ENCODE results near the gene TTR.

TTR gene

DNA sequence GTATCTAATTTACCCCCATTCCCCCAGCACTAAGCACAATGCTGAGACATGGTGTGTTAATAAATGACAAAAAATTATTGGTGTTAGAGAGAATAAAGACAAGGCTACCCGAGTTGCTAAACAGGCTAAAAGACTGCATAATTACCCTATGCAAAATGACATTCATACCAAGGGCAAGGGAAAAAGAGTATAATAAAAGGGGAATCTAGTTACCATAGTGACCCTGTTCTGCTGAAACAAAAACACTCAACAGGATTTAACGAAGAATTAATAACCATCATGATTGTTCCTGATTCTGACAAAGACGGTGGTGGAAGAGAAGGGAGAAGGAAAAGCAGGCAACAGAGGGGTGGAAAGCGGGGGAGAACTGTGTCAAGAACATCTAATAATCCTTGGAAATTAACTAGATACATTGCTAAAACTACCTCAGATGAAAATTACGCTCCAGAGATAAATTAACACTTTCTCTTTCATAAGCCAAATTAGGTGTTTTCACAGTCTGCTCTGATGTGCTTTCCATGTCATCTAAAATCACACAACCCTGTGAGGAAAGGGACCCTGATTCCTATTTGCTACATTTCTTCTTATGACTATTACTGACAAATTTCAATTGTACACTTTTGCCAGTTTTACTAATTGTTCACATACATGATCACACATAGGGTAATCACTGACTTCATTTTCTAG, 25.5 kb downstream of the TTR start:
- DNase-seq: no peak

DNA sequence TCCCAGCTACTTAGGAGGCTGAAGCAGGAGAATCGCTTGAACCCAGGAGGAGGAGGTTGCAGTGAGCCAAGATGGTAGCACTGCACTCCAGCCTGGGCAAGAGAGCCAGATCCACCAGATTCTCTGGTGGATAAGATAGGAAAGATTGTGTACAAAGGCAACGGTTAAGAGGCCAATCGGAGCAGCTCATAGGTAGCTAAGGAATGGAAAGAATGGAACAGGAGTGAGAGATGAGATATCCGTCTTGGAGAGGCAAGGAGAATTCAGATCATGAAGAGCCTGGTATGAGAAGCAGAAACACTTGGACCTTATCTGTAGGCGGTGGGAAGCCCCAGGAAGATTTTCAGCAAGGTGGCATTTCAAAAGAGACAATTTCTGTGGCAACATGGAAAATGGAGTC, 27.1 kb downstream of the TTR start:
- no peak for DNase-seq

DNA sequence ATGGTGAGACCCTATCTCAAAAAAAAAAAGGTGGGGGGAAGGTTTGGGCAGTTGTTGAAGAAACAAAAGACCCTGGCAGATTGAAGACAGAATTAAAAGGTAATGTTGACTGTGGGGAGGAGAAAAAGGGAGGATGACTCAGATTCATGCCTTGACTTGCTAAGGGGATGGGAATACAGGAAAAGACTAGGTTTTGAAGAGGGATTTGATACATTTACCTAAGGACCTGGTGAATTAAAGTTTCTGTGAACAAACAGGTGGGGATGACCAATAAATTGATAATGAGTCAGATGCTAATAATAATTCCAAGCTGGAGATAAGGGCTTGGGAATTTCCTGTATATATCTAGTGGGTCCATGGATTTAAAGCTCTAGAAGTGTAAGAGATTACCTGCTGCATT, 27.6 kb downstream of the TTR start:
- DNase-seq: no peak

DNA sequence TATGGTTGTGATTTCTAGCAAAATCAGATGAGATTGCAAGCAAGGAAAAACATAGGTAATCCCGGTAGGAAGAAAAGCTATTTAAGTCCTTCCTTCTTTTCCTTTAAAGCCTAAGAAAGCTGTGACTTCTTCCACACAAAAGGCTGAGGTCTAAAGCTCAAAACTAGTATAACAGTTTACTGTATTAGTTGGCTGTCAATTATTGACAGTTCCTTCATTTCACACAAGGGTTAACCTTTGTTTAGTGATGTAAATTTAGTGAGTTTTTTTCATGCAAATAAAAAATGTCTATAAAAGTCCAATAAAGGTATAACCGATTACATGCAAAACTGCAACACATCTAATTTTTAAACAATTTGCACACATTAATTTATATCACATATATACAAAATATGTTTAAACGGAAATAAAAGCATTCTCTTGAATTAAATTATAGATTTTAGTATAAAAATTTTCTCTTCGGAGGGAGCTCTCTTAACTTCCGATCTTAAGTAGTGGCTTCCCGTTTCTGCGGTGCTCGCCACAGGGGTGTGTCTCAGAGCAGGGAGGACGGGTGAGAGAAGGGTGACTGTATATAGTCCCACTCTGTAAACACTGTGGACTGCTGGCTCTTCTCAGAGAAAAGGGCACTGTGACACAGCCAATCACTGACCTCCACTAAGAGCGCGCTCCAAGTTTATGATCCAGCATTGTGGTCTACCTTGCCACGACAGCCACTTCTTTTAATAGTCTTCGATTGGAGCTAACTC, 33.4 kb downstream of the TTR start:
- no peak for DNase-seq

DNA sequence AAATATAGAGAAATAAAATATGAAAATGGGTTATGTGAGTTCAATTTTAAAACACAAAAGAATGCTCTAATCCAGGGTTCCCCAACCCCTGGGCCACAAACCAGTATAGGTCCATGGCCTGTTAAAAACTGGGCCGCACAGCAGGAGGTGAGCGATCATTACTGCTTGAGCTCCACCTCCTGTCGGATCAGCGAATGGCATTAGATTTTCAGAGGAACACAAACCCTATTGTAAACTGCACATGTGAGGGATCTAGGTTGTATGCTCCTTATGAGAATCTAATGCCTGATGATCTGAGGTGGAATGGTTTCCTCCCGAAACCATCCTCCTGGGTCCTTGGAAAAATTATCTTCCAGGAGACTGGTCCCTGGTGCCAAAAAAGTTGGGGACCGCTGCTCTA, 34.7 kb downstream of the TTR start:
- DNase-seq: no peak

DNA sequence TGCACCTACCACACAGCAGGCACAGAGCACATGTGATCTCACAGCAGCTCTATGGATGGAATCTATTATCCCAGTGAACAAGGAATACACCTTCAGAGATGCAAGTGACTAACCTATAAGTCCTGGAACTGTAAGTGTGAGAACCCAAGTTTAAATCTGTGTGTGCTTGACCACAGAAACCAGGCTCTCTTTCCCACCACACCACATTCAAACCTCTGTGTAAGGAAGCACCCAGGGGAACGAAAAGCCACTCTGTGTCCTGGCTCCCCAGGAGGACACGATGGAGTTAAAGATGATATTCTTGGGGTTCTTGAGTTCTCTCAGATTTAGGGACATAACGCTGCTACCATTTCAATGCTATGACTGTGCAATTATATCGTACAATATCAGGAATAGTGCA, 38.9 kb downstream of the TTR start:
- DNase-seq: no peak

DNA sequence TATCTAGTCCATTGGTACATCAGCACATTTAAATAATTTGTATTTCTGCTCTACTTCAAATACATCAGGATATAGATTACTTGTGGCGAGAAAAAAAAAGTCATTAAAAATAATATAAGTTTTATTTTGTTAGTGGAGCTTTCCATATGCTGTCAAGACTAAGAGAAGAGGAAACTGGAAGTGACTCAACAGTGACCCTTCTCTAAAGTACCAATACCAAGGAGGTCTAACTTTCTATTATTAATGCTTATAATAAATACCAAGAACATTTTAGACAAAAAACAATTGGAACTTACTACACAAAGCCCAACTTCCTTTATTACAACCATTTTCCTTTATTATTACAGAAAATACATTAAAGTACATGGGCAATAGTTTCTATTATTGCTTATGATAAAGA, 39.8 kb downstream of the TTR start:
- no peak for DNase-seq

DNA sequence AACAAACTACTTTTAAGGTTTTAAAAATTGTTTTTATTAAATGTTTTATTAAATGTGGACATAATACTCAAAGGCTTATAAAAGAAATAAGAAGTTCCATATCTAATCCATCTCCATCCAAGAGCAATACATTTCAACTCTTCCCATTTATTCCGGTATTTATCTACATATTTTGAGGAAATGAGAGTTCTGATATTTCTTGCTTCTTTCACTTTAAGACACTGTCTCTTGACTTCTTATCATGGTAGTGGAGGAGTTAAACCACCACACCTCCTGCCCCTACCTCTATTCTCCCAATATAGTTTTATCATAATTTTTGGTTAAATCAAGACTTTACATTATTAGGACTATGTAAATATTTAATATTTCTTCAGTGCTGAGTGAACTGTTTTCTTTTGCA, 40.7 kb downstream of the TTR start:
- DNase-seq: no peak

DNA sequence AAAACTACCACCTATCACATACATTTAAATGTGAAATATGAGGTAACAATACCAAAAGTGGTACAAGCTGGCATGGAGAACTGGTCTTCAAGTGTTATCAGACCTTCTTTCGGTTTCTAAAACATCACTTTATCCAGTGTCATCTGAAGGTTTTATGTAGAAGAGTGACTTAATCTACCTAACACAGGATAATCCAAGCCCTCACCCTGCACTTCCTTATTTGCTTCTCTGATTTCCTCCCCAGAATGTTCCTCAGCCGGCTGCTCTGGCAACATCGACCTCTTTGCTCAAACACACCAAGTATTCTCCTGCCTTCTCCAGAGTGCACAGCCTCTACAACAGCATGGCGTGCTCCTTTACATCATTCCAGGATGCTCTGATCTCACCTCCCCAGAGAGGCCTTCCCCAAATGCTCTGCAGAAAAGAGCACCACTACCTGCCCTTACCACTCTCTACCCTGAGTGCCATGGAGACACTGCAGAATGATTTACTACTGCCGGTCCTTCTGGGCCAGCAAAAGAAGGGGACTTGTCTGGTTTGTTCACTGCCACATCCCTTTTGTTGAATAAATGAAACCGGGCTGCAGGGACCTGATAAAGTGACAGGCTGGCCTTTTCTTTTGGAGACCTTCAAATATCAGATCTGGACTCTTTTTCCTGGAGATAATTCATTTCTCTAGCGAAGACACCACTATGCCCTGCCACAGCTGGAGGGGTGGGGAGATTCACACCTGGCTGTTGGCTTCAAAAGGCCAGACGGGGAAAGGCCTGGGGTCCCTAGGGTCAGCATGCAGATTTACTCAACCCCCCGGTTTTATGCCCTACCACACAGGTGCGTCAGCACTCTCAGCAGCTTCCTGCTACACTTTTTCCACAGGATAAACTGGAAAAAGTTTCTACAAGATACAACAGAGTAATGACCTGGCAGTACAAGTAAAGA, 42.0 kb downstream of the TTR start:
- no peak for DNase-seq

DNA sequence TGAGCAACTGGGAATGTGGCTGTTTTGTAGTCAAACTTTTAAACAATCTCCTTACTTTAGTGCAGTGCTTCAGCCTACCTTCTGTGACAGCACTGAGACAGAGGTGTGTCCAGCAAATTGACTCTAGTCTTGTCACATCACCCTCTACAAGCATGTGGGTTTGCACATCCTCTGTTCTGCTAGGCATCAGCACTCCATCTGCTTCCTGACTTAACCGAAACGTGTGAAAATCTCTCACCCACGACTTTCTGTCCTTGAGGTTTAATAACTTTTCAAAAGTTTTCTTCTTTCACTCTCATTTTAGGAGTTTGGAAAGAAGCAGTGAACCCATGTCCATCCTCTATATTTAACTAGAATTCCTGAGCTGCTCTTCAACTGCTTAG, 42.6 kb downstream of the TTR start:
- no peak for DNase-seq

DNA sequence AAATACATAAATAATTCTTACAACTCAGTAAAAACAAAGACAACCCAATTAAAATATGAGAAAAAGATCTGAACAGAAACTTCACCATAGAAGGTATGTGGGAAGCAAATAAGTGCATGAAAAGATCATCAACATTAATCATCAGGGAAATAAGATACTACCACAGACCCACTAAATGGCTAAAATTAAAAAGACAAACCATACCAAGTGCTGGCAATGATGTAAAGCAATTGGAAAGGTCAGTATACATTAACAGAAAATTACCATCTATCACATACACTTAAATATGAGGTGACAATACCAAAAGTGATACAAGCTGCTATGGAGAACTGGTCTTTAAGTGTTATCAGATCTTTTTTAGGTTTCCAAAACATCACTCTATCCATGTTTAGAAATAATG, 44.7 kb downstream of the TTR start:
- no peak for DNase-seq

DNA sequence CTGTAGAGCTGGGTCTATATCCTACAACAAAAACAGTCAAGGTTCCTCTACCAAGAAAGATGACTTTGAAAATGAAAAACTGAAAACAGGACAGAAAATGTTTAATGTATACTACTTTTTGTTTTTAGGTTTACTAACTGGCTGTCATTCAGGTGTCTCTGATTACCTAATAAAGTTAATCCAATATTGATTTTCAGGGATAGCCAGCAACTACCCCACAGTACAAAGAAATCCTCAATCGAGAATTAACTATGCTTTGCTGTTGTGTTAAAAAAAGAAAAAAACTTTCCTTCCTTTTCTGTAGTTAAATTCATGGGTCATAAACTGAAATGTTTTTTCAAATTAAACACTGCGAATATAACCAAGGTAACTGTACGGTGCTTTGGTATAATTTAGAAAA, 45.8 kb downstream of the TTR start:
- DNase-seq: no peak

DNA sequence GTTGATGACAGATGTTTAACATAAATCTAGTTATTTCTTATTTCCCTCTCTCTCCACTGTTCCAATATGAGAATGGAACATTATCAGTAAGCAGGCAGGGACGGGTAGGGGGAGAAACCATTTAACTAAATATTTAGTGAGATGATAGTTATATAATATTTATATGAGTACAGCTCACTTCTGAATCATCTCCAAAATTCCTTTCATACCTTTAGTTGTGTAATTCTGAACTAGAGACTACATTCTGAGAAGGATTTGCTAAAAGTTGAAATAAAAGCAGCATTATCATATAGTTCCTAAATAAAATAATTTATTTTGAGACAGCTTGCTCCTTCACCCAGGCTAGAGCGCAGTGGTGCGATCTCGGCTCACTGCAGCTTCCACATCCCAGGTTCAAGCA, 51.3 kb downstream of the TTR start:
- DNase-seq: no peak

DNA sequence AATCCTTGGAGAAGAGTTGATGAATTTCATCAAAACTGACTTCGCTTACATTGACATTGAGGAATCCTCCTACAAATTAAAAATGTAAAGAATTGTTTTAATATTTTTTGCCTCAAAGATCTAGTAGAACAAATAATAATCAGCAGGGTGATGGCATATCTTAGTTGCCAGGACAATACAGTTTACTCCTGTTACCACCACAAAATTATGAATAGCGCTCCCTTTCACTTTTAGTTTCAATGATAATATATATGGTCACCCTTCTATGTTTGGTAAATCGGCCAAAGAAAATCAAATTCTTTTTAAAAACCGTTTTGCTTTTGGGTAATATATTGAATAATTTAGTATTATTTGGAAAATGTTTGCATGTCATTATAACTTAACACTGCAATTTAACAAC, 53.7 kb downstream of the TTR start:
- DNase-seq: no peak

DNA sequence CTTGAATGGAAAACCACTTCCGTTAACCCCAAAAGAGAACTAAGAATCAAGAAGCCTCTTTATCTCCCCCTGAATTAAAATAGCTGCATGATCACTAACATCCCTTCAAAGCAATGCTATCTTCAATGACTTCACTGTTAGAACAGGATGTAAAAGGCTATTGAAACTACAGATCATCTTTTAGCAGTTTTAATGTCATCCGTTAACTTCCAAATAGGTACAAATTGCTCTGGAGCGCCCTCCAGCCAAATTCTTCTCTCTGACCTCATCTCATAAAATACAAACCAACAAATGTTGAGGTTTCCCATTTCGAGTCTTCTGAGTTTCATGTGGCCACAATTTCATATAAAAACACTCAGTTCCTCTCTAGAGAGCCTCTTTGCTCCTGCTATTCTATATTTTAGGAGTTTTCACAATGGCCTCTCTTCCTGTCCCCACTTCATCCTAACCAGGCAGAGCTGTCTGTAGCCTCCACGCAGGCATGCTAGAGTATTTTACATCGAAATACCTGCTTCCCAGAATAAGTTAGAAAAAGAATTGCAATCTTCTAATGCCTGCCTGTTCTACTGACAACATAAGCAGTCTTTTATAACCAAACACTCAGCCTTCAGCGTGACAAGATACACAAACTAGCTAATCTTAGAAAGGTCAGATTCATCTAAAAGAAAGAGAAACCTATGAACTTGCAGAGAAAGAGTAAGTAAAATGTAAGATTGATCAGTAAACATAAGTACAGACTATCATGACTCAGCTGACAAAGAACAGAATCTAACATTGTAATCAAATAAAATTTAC, 54.9 kb downstream of the TTR start:
- DNase-seq: no peak

DNA sequence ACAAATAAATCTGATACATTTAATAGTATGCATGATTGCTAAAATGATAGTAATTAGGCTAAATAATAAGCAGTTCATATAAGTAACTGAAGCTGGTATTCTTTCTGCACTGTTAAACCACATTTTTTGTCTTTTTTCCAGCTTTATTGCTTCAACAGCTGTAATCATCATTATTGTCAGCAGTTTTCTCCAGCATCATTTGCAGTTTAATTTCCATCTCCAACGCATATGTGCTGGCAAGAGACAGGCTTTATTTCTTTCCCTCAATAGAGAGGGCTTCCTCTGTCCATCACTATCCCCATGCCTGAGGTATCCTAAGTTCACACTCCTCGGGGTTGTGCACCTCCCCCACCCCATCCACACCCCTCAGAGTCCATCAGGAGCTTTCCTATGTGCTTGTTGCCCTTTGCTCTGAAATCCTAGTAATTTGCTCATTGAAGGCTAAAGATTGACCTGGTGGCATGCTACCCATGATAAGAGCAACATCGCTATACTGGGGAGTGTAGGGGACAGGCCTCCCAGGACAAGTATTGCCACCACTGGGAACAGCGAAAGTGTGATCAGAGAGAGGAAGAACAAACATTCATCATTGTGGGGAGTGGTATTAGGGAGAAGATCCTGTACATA, 55.6 kb downstream of the TTR start:
- DNase-seq: no peak
